Activated B cell treated with CpG ODN at 0.5 μM for 24 hours (primary cell): Measurements from ENCODE around the gene WDR27. TPM values are rescaled to one million over a fixed set of nuclear protein-coding genes. Genes with fewer than 3 reads are reported as not detected.

Experiments used
- ATAC-seq: fragments of 200-7000 bp; cut with Tn5 transposase; one replicate; pipeline ENCODE4 v1.10.0; 2021; ENCODE audit warnings: low read depth, mild to moderate bottlenecking, moderate library complexity
- CTCF ChIA-PET: fragments of 350-600 bp; sonication (Branson Sonifier 250); formaldehyde crosslinking; loops from one replicate; lab custom pipeline; 2021; ENCODE audit warnings: antibody characterized with exemption; lab: Charles Lee
- POLR2A ChIA-PET: fragments of 350-600 bp; sonication (Branson Sonifier 250); formaldehyde crosslinking; loops from one replicate; lab custom pipeline; 2021; ENCODE audit warnings: antibody characterized with exemption; lab: Charles Lee
- DNase-seq: peaks from one replicate; pipeline ENCODE4 v3.0.0; 2022
- H3K27ac Mint-ChIP-seq: one replicate; pipeline ENCODE4 v1.8.0; 2020; ENCODE audit warnings: mixed read lengths
- H3K27me3 Mint-ChIP-seq: one replicate; pipeline ENCODE4 v1.8.0; 2021; ENCODE audit warnings: mixed read lengths
- H3K36me3 Mint-ChIP-seq: one replicate; pipeline ENCODE4 v1.8.0; 2021; ENCODE audit warnings: low read depth, mixed read lengths
- H3K4me1 Mint-ChIP-seq: one replicate; pipeline ENCODE4 v1.8.0; 2021; ENCODE audit warnings: mixed read lengths
- H3K4me3 Mint-ChIP-seq: one replicate; pipeline ENCODE4 v1.8.0; 2020; ENCODE audit warnings: mild to moderate bottlenecking, mixed read lengths
- H3K9me3 Mint-ChIP-seq: one replicate; pipeline ENCODE4 v1.8.0; 2020; ENCODE audit warnings: mixed read lengths
- CTCF ChIP-seq: fragments of 200-600 bp; IDR thresholded peaks from one replicate; pipeline ENCODE4 v1.8.0; 2022; ENCODE audit warnings: antibody characterized with exemption, mild to moderate bottlenecking
- intact Hi-C: fragments of 100-400 bp; cut with micrococcal nuclease; formaldehyde crosslinking; loops from one replicate; pipeline ENCODE4 v1.15.1; 2024
- total RNA-seq: library from RNA; stranded (reverse); gene quantifications from 2 replicates; pipeline ENCODE4 v1.2.3, GENCODE V29; 2022

WDR27 gene
- total RNA-seq, 1 donor from 2014 or later, result 49.1 TPM

DNA sequence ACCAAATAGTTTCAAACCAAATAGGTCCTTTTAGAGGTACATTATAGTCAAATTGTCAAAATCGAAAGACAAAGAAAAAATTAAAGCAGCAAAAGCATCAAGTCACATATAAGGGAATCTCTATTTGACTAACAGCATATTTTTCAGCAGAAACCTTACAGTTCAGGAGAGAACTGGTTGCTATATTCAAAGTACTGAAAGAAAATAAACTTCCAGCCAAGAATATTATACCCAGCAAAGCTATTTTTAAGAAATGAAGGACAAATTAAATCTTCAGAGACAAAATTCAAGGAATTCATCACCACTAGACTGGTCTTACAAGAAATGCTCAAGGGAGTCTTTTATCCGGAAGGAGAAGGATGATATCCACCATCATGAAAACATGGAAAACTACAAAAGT lies 16.0 kb downstream of the WDR27 start:
- ChIA-PET CTCF (no interaction called here), POLR2A (no interaction called here)
- DNase-seq, result no peak
- H3K27me3 Mint-ChIP-seq, result no peaks in the 10 kb centered on the region
- no peak overlapping the region for H3K4me3 Mint-ChIP-seq
- no peak overlapping the region for H3K27ac Mint-ChIP-seq
- no peak for TF ChIP-seq CTCF
- peaks cover 5% of the 10 kb centered on the region for H3K4me1 Mint-ChIP-seq
- peaks cover 16% of the 10 kb centered on the region for H3K9me3 Mint-ChIP-seq
- no peak for ATAC-seq
- intact Hi-C loops, result no loop called here
- H3K36me3 Mint-ChIP-seq, result peaks cover 73% of the 10 kb centered on the region

GRCh38 chr6:169684056-169684455 lies 17.8 kb downstream of the WDR27 start:
- intact Hi-C loops, result no loop called here
- peaks cover 21% of the 10 kb centered on the region for H3K9me3 Mint-ChIP-seq
- ChIA-PET POLR2A (interaction anchor here (0.6 kb wide), 1 partner anchor 55 kb away, joined by 5 read pairs; no protein-coding TSS in a partner anchor), CTCF (no interaction called here)
- no peaks in the 10 kb centered on the region for H3K27me3 Mint-ChIP-seq
- no peak overlapping the region for H3K4me3 Mint-ChIP-seq
- H3K27ac Mint-ChIP-seq, result no peak overlapping the region
- no peak for TF ChIP-seq CTCF
- peaks cover 80% of the 10 kb centered on the region for H3K36me3 Mint-ChIP-seq
- ATAC-seq (no peak), DNase-seq (no peak)
- no peaks in the 10 kb centered on the region for H3K4me1 Mint-ChIP-seq

- Mint-ChIP-seq H3K4me1 (no peaks in the 10 kb centered on the region), H3K9me3 (peaks cover 5% of the 10 kb centered on the region), H3K27me3 (no peaks in the 10 kb centered on the region), H3K4me3 (no peak overlapping the region), H3K36me3 (peaks cover 73% of the 10 kb centered on the region), H3K27ac (no peak overlapping the region)
- POLR2A ChIA-PET, result no interaction called here
- CTCF ChIA-PET, result no interaction called here
- DNase-seq (no peak), ATAC-seq (no peak)
- no peak for TF ChIP-seq CTCF
- intact Hi-C loops, result no loop called here
Measured at GRCh38 chr6:169678342-169678741, 23.5 kb downstream of the WDR27 start.

DNA sequence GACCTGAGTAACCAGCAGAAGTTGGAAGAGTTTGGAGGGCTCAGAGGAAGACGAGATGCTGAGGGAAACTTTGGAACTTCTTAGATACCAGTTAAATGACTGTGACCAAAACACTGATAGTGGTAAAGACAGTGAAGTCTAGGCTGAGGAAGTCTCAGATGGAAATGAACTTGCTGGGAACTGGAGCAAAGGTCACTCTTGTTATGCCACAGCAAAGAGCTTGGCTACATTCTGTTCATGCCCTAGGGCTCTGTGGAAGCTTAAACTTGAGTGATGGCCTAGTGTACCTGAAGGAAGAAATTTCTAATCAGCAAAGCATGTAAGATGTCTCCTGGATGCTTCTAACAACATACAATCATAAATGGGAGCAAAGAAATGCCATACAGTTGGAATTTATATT lies 24.7 kb downstream of the WDR27 start:
- no peak overlapping the region for H3K27ac Mint-ChIP-seq
- ChIA-PET POLR2A (no interaction called here), CTCF (no interaction called here)
- TF ChIP-seq CTCF, result no peak
- no peaks in the 10 kb centered on the region for H3K4me1 Mint-ChIP-seq
- DNase-seq, result no peak
- ATAC-seq, result no peak
- H3K36me3 Mint-ChIP-seq, result peaks cover 70% of the 10 kb centered on the region
- no peak overlapping the region for H3K4me3 Mint-ChIP-seq
- intact Hi-C loops, result no loop called here
- H3K27me3 Mint-ChIP-seq, result no peaks in the 10 kb centered on the region
- H3K9me3 Mint-ChIP-seq, result peaks cover 5% of the 10 kb centered on the region

DNA sequence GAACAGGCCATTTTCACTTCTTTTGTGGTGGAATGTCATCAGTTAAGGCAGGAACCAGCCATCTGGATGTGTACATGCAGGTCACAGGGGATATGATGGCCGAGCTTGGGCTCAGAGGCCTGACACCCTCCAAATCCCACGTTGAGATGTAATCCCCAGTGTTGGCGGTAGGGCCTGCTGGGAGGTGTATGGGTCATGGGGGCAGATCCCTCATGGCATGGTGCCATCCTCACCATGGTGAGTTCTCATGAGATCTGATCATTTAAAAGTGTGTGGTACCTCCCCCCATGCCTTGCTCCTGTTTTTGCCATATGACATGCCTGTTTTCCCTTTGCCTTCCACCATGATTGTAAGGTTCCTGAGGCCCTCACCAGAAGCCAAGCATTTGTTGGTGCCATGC lies 26.8 kb downstream of the WDR27 start:
- no peak for DNase-seq
- no peaks in the 10 kb centered on the region for H3K27me3 Mint-ChIP-seq
- H3K27ac Mint-ChIP-seq, result no peak overlapping the region
- peaks cover 74% of the 10 kb centered on the region for H3K36me3 Mint-ChIP-seq
- TF ChIP-seq CTCF, result no peak
- no peak overlapping the region for H3K4me3 Mint-ChIP-seq
- no peaks in the 10 kb centered on the region for H3K9me3 Mint-ChIP-seq
- no peaks in the 10 kb centered on the region for H3K4me1 Mint-ChIP-seq
- intact Hi-C loops, result no loop called here
- POLR2A ChIA-PET, result no interaction called here
- ATAC-seq, result no peak
- CTCF ChIA-PET, result no interaction called here
